Measurements from ENCODE around the gene LPP.

GRCh38 chr3:188497021-188497420 lies 343.1 kb downstream of the LPP start:
- no peak for TF ChIP-seq CTCF (IDR thresholded peaks at IDR 0.05)
- TF ChIP-seq POLR2A (IDR thresholded peaks at IDR 0.05; ENCODE audit: low read depth), result no peak
